HFF-Myc (cell line): ENCODE results near the gene MBNL1.

ENCODE experiments used
- DNase-seq: peaks from one replicate; pipeline ENCODE4 v3.0.0-alpha.2; 2011; ENCODE audit warnings: low read depth; ENCODE audit errors: extremely low read depth
- H3K4me3 ChIP-seq: replicated peaks from 2 replicates; pipeline ENCODE4 v1.5.1; 2011; ENCODE audit warnings: low read depth, mild to moderate bottlenecking, control low read depth, low read length
- CTCF ChIP-seq: IDR thresholded peaks from 2 replicates; pipeline ENCODE4 v1.5.1; 2012; ENCODE audit warnings: mild to moderate bottlenecking, low read depth, low read length, control low read depth; ENCODE audit errors: missing control alignments

MBNL1 gene

GRCh38 chr3:152258448-152259393, 10.0 kb upstream of the MBNL1 start:
- DNase-seq = peak; percentile 84
- no peak for TF ChIP-seq CTCF

GRCh38 chr3:152259468-152259867, 9.3 kb upstream of the MBNL1 start:
- TF ChIP-seq CTCF = no peak
- no peak for DNase-seq
- no peak overlapping the region for H3K4me3 ChIP-seq

More at GRCh38 chr3:152258448-152259393, 10.0 kb upstream of the MBNL1 start:
- H3K4me3 ChIP-seq = no peak overlapping the region

GRCh38 chr3:152260026-152260425, 8.7 kb upstream of the MBNL1 start:
- TF ChIP-seq CTCF = no peak

GRCh38 chr3:152260529-152260928, 8.2 kb upstream of the MBNL1 start:
- H3K4me3 ChIP-seq = no peak overlapping the region
- DNase-seq = no peak
- TF ChIP-seq CTCF = no peak

More at GRCh38 chr3:152260026-152260425, 8.7 kb upstream of the MBNL1 start:
- no peak for DNase-seq
- H3K4me3 ChIP-seq = no peak overlapping the region

- H3K4me3 ChIP-seq = no peak overlapping the region
- DNase-seq = no peak
- no peak for TF ChIP-seq CTCF
These were observed 7.4 kb upstream of the MBNL1 start for GRCh38 chr3:152261329-152261728.

GRCh38 chr3:152263711-152264110, 5.0 kb upstream of the MBNL1 start:
- TF ChIP-seq CTCF = no peak
- no peak overlapping the region for H3K4me3 ChIP-seq
- DNase-seq = no peak
